Measurements from ENCODE around the gene KPNA2.
"Not testable (repeated sequence)": the region's sequence is repeated elsewhere in the genome, so short reads cannot be mapped to it uniquely, and the experiment has no call there.

Gene KPNA2

DNA sequence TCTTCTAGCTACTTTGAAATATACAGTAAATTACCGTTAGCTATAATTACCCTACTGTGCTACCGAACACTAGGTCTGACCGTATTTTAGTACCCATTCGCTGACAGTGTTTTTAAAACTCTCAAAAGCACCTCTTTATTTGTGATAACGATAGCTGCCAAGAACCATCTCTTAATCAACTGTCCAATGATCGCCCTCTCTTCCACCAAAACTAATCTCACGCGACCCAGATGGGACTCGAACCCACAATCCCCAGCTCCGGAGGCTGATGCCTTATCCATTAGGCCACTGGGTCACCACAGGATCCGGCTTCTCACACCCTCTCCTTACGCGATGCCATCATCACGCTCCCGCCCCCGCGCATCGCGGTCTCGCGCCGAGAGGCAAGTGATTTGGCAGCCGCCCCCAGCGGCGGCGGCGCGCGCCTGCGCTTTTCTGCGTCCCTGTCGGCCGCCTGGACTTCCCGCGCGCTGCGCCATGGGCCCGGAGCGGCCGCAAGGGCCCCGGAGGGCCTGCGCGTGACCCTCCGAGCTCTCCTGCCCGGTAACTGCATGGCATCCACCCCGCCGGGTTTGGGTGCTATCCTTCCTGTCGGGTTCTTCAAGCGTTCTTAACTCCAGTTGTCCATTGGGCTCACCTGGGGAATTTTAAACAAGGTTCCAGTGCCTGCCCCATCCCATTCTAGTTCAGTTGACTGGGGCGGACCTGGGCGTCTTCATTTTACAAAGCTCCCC, 15.7 kb upstream of the KPNA2 start:
- peak; percentile 97 for DNase-seq (ENCODE audit: low spot score)

DNA sequence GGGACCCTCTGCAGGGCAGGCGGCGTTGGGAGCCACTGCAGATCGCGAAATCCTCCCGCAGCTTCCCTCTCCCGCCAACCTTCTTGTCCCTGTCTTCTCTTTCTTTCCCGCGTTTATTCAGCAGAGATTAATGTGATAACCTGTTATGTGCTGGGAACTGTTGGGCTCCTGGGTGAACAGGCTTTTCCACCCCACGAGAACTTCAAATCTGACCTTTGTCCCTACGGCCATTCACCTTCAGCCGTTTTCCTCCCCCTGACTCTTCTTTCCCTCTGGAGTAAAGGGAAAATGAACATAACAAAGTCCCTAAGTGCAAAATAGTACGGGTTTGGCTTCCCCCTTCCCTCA, 15.2 kb upstream of the KPNA2 start:
- no peak for DNase-seq (ENCODE audit: low spot score)

DNA sequence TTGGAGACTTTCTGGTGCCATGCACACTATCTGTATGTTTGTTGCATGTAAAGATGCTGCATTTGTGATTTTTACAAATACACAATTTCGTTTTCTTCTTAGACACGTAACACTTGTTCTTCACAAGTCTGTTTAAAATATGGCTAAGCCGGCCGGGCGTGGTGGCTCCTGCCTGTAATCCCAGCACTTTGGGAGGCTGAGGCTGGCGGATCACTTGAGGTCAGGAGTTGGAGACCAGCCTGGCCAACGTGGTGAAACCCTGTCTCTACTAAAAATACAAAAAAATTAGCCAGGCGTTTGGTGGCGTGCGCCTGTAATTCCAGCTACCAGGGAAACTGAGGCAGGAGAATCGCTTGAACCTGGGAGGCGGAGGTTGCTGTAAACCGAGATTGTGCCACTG, 14.7 kb upstream of the KPNA2 start:
- DNase-seq (ENCODE audit: low spot score), result not testable (repeated sequence)

DNA sequence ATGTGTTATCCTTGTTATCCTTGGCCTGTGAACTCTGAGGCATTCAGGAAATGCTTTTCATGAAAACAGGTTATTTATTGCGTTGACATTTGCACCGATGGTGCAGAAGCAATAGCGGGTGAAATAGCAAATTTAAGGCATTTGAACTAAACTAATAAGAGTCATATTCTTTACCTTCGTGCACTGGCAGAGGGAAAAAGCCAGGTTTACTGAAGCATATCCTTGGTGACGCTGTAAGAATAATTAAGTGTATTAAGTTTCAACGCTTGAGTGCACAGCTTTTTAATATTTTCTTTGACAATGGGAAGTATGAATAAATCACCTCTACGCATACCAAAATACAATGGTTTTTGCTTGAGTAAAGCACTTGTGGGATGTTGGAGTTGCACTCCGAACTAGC, 13.6 kb upstream of the KPNA2 start:
- DNase-seq (ENCODE audit: low spot score), result no peak

DNA sequence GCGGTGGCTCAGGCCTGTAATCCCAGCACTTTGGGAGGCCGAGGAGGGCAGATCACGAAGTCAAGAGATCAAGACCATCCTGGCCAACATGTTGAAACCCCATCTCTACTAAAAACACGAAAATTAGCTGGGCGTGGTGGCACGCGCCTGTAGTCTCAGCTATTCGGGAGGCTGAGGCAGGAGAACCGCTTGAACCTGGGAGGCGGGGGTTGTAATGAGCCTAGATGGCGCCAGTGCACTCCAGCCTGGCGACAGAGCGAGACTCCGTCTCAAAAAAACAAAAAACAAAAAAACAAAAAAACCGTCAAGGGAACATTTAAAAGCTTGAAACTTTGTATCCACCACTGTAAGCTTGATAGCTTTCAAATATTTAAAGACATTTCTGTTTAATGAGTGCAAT, 13.0 kb upstream of the KPNA2 start:
- not testable (repeated sequence) for DNase-seq (ENCODE audit: low spot score)

DNA sequence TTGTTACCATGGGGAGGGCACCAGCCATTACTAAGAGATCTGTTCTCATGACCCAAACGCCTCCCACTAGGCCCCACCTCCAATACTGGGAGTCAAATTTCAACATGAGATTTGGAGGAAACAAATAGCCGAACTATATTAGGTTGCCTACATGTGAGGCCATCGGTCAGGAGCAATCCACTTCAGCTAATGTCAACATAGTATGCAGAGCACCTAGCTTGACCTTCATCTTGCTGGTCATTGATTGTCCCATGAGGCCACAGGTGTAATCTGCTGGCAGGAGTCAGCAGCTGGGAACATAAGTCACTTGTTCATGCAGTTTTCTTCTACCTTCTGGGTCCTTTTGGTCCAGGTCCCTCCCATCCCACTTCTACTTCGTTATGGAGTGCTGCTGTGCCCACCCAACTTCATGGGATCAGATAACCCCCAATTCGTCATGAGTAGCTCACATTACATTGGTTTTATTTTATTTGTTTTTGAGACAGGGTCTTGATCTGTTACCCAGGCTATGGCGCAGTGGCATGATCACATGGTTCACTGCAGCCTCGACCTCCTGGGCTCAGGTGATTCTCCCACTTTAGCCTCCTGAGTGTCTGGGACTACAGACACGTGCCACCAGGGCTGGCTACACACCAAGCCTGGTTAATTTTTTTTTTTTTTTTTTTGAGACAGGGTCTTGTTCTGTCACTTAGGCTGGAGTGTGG, 5.9 kb upstream of the KPNA2 start:
- no peak for DNase-seq (ENCODE audit: low spot score)

DNA sequence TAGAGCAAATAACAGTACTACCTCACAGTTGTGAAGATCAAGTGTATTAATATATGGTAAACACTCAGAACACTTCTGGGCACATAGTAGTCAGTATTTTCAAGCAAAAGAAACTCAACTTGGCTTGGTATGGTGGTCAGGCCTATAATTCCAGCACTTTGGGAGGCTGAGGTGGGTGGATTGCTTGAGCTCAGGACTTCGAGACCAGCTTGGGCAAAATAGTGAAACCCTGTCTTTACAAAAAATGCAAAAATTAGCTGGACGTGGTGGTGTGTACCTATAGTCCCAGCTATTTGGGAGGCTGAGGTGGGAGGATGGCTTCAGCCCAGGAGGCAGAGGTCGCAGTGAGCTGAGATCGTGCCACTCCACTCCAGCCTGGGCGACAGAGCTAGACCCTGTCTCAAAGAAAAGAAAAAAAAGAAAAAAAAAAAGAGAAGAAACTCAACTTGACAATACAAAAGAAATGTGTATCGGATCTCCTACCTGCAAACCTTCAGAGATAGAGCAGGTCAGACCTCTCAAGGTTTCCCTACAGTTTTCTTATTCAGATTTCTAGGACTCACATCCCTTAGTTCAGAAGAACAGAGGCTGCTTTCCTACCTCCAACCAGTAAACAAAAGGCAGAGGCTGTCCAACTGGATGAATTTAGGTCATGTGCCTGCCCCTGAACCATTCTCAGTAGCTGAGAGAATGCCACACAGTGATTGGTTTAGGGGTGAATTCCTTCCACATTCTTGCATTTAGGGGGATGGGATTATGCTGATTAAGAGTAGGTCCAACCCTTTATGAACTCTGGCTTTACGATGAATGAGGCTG, 1.7 kb upstream of the KPNA2 start:
- DNase-seq (ENCODE audit: low spot score), result peak; percentile 47

DNA sequence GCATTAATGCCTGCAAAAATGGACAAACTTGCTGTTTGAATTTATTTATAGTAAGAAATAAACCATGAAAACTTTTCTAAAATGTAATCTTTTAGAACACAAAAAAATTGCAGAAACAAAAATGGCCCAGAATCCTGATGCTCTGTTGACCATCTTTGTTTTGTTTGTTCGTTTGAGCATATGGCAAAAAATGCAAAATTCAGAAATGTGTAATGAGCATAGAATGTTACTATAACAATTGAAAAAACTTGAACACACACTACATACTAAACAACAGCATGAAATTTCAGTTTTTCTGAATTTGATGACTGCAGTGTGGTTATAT, 1.1 kb upstream of the KPNA2 start:
- no peak for DNase-seq (ENCODE audit: low spot score)

DNA sequence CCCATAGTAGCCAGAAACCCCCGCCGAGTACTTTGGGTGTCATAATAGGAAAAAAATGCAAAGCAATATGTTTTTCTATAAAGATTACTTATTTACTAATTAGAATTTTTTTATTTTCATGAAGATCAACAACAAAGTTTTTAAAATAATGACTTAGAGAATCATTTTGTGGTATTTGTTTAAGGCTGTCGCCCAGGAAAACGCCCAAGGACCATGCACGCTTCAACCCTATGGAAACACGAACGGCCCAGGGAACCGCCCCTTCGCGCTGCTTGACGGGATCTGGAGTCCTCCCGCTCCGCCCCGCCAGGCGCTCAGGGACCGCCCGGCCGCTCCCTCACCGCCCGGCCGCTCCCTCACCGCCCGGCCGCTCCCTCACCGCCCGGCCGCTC, 408 bp upstream of the KPNA2 start:
- no peak for DNase-seq (ENCODE audit: low spot score)

DNA sequence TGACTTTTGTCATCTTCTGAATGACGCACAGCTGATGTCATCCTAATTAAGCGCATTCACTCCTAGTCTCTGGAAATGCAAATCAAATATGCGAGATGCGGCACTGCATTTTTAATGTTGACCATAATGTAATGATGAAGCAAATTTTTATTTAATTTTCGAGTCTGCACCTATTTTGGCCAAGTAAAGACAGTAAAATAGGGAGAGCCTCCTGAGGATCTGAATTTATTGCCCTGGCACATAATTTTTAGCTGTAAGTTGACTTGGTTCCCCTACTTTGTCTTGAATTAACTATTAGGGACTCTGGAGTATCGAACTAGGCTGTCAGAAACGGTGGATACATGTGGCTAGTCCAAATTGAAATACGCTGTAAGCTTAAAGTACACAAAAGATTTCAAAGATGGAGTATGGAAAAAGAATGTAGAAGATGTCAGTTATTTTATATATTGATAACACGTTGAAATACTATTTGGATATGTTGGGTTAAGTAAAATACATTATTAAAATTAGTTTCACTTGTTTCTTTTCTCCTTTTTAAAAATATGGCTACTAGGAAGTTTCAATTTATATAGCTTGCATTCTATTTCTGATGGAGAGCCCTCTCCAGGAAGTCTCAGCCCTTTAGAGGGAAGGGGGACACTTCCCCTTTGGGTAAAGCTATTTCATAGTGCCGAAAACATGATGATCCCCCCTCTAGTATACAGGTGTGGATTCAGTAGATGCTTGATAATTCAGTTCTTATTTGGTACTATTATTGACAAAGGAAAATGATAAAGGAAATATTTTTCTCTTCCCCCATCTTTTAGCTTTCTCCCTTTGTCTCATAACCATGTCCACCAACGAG, 991 bp downstream of the KPNA2 start:
- DNase-seq (ENCODE audit: low spot score), result no peak

DNA sequence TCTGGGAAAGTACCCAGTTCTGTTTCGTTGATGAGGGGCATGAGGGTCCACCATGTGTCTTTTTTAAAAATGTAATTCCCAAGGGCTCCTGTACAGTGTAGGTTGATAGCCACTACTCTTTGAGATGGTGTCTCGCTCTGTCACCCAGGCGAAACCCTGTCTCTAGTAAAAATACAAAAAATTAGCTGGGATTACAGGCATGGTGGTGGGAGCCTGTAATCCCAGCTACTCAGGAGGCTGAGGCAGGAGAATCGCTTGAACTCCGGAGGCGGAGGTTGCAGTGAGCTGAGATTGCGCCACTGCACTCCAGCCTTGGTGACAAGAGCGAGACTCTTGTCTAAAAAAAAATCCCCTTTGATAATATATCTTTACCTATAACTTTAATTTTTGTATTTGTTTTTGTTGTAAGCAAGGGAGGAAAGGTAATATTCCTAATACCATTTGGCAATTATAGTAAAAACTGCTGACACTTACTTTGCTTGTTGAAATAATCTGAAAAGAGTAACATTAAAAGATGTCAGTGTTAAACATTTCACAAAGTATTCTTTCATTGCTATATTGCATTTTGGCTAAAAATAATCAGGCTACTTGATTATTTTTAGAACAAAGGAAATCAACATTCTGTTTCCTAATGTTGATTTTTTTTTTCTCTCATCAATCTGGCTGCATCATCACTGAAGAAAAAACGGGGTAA, 11.8 kb downstream of the KPNA2 start:
- DNase-seq (ENCODE audit: low spot score), result no peak

DNA sequence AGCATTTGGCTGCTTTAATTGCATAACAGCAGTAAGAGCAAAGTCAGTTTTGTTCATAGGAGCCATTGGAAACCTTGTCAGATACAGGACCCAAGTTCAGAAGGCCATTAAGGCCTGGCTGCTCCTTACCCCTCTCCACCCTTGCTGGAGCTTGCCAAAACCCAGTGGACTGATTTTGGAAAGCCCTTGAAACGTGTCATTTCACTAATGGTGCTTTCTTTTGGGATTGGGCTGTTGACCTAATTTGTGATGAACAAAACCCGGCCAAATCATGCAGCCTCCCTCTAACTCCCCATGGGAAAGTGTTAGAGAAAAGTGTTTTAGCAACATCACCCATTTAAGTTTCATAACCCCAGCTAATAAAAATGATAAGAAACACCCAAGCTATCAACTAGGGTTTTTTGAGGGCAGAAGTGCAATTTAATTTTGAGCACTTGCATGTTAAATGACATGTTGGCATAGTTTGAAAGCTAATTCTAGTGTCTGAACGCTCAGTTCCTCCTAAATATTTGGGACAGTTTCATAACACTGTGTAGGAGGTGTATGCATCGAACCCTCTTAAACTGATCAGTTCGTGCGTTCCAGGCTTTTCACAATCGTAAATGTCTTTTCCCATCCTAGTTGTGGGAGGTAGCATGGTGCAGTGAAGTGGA, 12.5 kb downstream of the KPNA2 start:
- not testable (repeated sequence) for DNase-seq (ENCODE audit: low spot score)

DNA sequence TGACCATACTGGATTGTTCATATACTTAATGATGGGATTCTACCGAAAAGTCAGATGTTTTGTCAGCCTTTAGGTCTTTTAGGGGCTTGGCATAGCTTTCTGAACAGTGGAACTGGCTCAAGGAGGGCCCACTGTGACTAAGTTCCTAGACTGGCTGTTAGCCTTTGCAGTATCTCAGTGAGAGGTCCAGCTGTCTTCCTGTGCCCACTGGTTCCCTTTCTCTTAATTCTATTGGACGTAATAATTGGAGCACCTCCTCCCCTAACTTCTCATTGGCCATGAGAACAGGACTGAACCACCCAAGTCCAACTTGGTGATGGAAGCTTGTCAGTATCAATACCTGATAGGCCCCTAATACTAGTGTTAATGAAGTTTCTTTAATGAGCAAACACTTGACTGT, 13.5 kb downstream of the KPNA2 start:
- DNase-seq (ENCODE audit: low spot score), result no peak

DNA sequence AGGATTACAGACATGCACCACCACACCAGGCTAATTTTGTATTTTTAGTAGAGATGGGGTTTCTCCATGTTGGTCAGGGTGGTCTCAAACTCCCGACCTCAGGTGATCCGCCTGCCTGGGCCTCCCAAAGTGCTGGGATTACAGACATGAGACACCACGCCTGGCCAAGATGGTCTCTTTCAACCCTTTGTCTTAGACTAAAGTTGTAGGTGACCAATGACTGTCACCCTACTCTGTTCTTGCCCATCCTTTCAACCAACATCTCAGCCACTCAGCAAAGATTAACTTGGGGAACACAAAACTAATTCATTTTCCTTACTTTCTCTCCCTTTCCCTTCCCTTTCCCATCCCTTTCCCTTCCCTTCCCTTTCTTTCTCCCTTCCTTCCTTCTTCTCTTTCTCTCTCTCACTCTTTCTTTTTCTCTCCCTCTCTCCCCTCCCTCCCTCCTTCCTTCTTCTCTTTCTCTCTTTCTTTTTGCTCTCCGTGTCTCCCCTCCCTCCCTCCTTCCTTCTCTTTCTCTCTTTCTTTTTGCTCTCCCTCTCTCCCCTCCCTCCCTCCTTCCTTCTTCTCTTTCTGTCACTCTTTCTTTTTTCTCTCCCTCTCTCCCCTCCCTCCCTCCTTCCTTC, 14.4 kb downstream of the KPNA2 start:
- not testable (repeated sequence) for DNase-seq (ENCODE audit: low spot score)

DNA sequence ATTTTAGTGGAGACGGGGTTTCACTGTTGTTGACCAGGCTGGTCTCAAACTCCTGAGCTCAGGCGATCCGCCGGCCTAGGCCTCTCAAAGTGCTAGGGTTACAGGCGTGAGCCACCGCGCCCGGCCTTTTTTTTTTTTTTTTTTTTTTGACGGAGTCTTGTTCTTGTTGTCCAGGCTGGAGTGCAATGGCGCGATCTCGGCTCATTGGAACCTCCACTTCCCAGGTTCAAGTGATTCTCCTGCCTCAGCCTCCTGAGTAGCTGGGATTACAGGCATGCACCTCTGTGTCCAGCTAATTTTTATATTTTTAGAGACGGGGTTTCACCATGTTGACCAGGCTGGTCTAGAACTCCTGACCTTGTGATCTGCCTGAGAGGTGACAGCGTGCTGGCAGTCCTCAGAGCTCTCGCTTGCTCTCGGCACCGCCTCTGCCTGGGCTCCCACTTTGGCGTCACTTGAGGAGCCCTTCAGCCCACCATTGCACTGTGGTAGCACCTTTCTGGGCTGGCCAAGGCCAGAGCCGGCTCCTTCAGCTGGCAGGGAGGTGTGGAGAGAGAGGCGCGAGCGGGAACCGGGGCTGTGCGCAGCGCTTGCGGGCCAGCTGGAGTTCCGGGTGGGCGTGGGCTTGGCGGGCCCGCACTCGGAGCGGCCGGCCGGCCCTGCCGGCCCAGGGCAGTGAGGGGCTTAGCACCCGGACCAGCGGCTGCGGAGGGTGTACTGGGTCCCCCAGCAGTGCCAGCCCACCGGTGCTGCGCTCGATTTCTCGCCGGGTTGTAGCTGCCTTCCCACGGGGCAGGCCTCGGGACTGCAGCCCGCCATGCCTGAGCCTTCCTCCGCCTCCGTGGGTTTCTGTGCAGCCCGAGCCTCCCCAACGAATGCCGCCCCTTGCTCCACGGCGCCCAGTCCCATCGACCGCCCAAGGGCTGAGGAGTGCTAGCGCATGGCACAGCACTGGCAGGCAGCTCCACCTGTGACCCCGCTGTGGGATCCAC, 16.1 kb downstream of the KPNA2 start:
- DNase-seq (ENCODE audit: low spot score), result not testable (repeated sequence)

DNA sequence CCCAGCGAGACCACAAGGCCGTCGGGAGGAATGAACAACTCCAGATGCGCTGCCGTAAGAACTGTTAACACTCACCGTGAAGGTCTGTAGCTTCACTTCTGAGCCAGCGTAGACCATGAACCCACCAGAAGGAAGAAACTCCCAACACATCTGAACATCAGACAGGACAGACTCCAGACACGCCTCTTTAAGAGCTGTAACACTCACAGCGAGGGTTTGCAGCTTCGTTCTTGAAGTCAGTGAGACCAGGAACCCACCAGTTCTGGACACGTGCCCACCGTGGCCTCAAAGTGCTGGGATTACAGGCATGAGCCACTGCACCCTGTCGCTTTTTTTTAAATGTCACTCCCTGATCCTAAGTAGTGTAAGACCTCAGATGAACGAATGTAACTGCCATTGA, 17.3 kb downstream of the KPNA2 start:
- no peak for DNase-seq (ENCODE audit: low spot score)

DNA sequence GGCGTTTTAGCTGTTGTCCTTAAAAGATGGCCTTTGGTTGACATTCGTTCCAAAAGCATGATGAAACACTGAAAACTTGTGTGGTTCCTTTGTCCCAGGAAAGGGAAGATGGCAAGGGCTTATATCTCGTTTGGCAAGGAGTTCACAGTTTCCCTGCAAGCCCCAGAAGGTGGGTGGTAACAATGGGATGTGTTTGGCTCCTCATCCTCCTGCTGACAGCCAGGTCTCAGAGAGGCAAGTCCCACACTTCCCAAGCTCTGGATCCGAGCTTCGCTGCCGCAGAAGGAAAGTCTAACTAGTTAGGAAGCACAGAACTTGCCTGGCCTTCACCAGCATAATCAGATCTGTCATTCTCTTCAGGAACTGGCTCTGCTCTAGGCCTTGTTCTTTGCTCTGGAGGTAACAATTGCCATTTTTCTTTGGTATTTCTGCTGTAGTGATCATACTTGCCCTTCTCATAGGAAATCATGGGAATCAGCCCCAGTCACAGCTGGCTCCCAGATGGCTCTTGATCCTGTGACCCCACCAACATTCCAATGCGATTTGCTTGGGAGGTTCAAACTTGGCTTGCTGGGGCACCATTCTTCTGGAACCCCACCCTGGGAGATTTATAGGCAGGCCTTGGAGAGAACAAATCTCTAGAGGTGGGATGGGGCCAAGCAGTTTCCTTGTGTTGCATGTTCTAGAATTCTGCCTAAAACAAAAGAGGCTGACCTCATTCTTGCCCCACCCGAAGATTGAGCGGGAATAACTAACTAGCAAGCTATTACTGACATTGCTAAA, 17.9 kb downstream of the KPNA2 start:
- DNase-seq (ENCODE audit: low spot score), result peak; percentile 83

DNA sequence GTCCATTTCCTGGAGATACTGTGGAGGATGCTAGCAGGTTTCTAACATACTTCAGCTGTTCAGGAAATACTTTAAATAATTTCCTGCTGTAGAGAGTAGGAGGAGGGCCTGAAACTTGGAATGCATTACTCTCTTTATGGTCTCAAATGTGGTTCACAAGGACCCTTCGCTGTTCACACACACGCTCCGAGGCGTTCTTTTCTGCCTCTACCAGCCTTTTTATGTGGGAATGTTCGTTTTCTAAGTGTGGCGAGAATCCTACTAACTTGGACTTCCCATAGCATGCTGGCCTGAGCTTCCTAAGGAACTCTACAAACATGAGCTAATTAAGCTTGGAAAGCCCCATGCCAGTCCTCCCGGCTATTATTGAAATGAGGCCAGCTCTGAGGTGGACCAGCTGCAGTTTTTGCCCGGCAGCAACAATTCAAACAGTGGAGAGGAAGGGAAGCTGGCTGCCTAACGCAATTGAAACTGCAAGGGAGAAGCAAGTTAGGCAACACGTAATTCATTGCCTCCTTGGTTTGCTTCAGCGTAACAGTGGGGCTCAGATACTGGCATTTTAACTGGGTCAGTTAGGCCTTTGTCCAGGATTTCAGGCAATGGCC, 18.9 kb downstream of the KPNA2 start:
- DNase-seq (ENCODE audit: low spot score), result peak; percentile 23
